ENCODE data around the gene SLC38A7.
A peak's percentile ranks its signal among the peaks of the same experiment; 100 is the strongest.
"Not testable (repeated sequence)": the region's sequence is repeated elsewhere in the genome, so short reads cannot be mapped to it uniquely, and the experiment has no call there.

Gene SLC38A7

GRCh38 chr16:58678716-58679115 lies 5.9 kb downstream of the SLC38A7 start:
- DNase-seq (ENCODE audit: low read depth), result no peak

- DNase-seq (ENCODE audit: low read depth), result no peak
Observed at GRCh38 chr16:58678269-58678668, 6.3 kb downstream of the SLC38A7 start.

DNA sequence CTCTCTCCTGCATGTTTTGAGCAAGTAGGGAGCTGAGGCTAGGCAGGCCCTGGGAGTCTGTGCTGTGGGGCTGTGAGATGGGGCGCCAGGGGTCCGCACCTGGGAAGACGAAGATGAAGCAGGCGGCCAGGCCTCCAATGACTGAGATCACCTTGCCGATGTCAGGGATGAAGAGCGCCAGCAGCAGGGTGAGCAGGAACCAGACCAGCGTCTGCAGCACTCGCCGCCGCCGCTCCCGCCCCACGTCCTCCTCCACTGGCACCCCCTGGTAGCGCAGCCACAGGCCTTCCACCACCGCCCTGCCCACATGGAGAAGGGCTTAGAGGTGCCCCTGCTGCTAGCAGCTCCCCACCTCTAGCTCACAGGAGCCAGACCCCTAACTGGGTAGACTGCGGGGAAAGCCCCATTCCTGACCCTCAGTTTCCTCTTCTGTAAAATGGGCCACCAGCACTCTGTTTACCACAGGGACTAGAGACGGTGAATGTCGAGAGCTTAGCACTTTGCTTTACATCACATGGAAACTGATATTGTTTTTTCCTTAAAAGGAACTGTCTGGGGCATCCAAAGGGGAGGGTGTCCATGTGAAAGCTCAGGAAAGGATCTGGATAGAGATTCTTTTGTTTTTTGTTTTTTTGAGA lies 13.5 kb downstream of the SLC38A7 start:
- no peak for DNase-seq (ENCODE audit: low read depth)

GRCh38 chr16:58670177-58670576 lies 14.4 kb downstream of the SLC38A7 start:
- no peak for DNase-seq (ENCODE audit: low read depth)

- DNase-seq (ENCODE audit: low read depth), result no peak
Observed at GRCh38 chr16:58665200-58665599, 19.4 kb downstream of the SLC38A7 start.

- DNase-seq (ENCODE audit: low read depth), result peak; percentile 62
Observed at GRCh38 chr16:58661199-58661830, 23.3 kb downstream of the SLC38A7 start.

- not testable (repeated sequence) for DNase-seq (ENCODE audit: low read depth)
Observed at GRCh38 chr16:58659911-58660310, 24.7 kb downstream of the SLC38A7 start.

- no peak for DNase-seq (ENCODE audit: low read depth)
Observed at GRCh38 chr16:58658796-58659211, 25.8 kb downstream of the SLC38A7 start.

- no peak for DNase-seq (ENCODE audit: low read depth)
Observed at GRCh38 chr16:58656899-58657298, 27.7 kb downstream of the SLC38A7 start.

DNA sequence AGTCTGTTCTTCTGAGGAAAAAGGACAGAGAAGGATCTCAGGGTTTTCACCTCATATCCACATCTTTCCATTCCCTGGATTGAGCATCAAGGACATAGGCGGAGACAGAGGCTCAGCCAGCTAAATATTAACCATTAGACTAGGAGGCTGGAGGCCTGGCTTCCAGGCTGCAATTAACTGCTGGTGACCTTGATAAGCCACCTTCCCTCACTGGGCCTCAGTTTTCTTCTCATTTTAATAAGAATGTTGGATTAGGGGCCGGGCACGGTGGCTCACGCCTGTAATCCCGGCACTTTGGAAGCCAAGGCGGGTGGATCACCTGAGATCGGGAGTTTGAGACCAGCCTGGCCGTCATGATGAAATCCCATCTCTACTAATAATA lies 29.4 kb downstream of the SLC38A7 start:
- no peak for DNase-seq (ENCODE audit: low read depth)

- DNase-seq (ENCODE audit: low read depth), result no peak
Observed at GRCh38 chr16:58654560-58655214, 29.9 kb downstream of the SLC38A7 start.

GRCh38 chr16:58652741-58653140 lies 31.8 kb downstream of the SLC38A7 start:
- no peak for DNase-seq (ENCODE audit: low read depth)

DNA sequence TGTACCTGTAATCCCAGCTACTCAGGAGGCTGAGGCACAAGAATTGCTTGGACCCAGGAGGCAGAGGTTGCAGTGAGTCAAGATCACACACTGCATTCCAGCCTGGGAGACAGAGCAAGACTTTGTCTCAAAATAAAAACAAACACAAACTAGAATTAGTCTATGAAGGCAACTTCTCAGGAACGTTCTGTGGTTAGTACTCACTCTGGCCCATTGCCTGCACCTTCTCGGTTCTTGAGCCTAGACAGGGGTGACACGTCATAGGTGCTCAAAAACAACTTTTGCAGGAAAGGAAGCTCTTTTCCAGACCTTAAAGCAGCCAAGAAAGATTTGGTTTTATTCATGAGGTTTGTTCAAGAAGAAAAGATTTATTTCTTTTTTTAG lies 32.6 kb downstream of the SLC38A7 start:
- no peak for DNase-seq (ENCODE audit: low read depth)

DNA sequence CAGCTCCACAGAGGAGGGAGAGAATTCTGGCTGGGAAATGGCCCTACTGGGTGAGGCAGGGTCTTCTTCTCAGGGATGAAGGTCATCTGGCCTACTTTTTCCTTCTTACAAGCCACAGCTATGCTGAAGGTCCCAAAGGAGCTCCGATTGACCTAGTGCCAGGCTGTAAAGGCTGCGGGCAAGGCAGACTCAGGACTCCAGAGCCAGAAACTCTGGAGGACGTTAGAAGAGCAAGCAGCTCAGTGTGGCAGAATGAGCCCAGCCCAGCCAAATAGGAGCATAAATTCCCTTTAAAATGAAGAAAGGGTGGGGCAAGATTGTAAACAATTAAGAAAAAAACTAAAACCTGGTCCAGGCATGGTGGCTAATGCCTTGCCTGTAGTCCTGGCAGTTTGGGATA lies 34.9 kb downstream of the SLC38A7 start:
- DNase-seq (ENCODE audit: low read depth), result no peak

DNA sequence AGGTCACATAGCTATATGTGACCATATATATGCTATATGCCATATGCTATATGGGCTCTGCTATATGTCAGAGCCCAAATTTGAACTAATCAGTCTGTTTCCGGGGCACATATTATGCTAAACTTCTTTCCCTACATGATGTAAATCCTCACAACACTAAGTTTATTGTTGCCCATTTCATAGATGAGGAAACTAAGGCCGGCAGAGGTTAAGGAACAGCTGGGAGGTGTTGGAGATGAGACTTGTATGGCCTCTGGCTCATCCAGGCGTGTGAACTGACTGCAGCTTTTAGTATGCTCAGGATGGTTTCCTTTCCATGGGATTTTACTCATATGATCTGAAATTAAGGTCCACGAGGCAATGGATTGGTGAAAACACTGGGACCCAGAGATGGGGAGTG lies 37.5 kb downstream of the SLC38A7 start:
- no peak for DNase-seq (ENCODE audit: low read depth)

DNA sequence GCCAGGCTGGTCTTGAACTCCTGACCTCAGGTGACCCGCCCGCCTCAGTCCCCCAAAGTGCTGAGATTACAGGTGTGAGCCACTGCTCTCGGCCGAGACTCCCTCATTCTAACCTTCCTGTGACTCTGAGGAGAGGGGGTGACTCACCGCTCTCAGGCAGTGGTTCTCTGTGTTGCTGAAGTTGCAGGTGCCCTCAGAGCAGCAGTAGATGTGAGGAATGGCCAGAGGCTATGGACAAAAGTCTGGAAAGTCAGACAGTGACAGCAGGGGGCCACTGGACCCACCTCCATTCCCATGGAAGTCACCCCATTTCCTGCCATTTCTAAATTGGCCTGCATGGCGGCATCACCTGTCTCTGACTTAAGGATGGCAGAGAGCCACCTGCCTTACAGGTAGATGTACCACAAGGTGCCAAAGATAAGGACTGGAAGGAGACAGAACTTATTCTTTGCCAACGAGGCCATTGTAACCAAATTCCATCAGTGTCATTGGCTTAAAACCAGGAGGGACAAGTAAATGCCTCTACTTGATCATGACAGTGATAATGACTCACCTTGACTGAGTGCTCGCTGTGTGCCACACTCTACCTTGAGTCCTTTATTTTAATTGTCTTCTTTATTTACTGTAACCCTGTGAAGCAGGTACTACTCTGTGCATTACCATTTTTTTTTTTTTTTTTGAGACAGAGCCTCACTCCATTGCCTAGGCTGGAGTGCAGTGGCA lies 39.6 kb downstream of the SLC38A7 start:
- DNase-seq (ENCODE audit: low read depth), result no peak

DNA sequence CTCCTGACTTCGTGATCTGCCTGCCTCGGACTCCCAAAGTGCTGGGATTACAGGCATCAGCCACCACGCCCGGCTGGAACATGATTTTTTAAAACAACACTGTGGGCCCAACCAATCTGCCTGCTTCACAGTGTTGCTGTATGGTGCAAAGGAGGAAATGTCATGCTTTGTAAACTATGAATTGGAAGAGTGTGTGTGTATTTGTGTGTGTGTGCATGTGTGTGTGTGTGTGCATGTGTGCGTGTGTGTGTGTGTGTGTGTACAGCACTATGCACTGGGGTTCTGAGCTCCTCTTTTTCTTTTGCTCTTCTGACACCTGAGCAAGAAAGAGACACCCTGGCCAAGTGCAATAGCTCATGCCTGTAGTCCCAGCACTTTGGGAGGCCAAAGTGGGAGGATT lies 40.5 kb downstream of the SLC38A7 start:
- no peak for DNase-seq (ENCODE audit: low read depth)

GRCh38 chr16:58640949-58641348 lies 43.6 kb downstream of the SLC38A7 start:
- no peak for DNase-seq (ENCODE audit: low read depth)

GRCh38 chr16:58639836-58640235 lies 44.7 kb downstream of the SLC38A7 start:
- no peak for DNase-seq (ENCODE audit: low read depth)

DNA sequence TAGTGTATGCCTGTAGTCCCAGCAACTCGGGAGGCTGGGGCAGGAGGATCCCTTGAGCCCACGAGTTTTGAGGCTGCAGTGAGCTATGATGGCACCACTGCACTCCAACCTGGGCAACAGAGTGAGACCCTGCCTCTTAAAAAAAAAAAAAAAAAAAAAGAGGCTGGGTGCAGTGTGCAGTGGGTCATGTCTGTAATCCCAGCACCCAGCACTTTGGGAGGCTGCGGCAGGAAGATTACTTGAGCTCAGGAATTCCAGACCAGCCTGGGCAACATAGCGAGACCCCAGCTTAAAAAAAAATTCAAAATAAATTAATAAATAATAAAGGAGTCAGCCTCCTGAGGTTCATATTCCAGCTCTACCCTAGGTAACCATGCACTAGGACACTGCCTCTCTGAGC lies 45.3 kb downstream of the SLC38A7 start:
- DNase-seq (ENCODE audit: low read depth), result no peak

DNA sequence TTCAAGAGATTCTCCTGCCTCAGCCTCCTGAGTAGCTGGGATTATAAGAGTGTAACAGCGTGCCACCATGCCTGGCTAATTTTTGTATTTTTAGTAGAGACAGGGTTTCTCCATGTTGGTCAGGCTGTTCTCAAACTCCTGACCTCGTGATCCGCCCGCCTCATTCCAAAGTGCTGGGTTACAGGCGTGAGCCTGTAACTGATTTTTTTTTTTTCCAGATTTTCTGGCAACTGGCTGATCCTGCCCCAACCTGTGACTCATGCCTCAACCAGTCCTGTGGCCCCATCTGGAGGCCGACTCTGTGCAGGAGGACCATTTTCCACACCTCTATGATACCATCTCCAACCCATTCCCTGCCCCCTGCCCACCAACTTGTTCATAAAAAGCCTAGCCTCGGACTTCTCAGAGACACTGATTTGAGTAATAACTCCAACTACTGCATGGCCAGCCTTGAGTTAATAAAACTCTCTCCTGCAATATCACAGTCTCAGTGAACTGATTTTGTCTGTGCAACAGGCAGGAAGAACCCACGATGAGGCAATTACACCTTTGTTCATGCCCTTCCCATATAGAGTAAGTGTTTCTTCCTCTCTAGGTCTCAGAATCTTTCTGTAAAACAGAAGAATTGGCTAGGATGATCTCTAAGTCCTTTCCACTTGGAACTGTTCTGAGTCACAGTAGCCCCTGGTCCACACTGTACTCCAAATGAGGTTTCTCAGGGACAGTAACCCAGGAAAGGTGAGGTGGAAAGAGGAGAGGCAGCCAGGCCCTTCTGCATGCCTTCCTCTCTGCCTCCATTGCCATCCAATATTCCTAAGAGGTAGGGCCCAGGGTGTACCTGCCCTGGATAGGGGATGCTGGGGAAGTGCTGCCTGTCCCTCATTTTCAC lies 46.2 kb downstream of the SLC38A7 start:
- DNase-seq (ENCODE audit: low read depth), result peak; percentile 61

GRCh38 chr16:58637021-58637420 lies 47.5 kb downstream of the SLC38A7 start:
- not testable (repeated sequence) for DNase-seq (ENCODE audit: low read depth)

All from GM04503 (cell line).